ENCODE measurements around the gene SPINK8.
"Not testable (repeated sequence)": the region's sequence is repeated elsewhere in the genome, so short reads cannot be mapped to it uniquely, and the experiment has no call there.

SPINK8 gene

GRCh38 chr3:48333346-48334245 lies at the start of gene SPINK8:
TSS of gene SPINK8 (minus strand) at chr3:48333661. CDS start at chr3:48328341, 5,320 bp downstream.
- not testable (repeated sequence) for DNase-seq (ENCODE audit: low read depth in 2 of 2, low spot score in 1 of 2)

DNA sequence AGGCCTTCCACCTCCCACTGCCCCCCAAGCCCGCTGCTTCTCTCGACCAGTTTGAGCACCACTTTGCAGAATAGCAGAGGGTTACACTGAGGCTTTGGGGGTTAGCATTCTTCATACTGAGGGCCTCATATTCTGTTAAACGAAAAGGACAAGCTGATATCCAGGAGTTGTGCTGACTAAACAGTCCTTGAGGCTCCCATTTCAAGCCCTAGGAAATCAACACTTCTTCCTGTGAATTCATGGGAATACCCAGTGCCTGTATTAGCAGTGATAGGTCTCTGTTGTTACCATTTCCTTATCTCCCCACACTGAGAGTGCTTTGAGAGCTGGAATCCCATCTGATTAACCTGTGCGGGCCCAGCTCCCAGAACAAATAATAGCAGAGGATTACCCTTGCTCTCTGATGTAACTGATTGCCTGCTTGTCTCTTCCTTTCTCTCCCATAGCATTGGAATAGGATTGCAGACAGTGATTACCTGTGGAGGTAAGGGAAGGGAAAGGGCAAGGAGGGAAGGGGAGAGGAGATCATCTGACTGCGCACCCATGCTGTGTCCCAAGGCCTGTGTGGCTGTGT lies 39.5 kb upstream of the SPINK8 start:
- no peak for DNase-seq (ENCODE audit: low read depth in 2 of 2, low spot score in 1 of 2)

- DNase-seq (ENCODE audit: low read depth in 2 of 2, low spot score in 1 of 2): no peak
Observed at GRCh38 chr3:48372377-48372770, 38.9 kb upstream of the SPINK8 start.

GRCh38 chr3:48371651-48372376 lies 38.4 kb upstream of the SPINK8 start, which contains the start of gene FBXW12:
TSS of gene FBXW12 (plus strand) at chr3:48372219. CDS start at chr3:48372768, 549 bp downstream.
- no peak for DNase-seq (ENCODE audit: low read depth in 2 of 2, low spot score in 1 of 2)

DNA sequence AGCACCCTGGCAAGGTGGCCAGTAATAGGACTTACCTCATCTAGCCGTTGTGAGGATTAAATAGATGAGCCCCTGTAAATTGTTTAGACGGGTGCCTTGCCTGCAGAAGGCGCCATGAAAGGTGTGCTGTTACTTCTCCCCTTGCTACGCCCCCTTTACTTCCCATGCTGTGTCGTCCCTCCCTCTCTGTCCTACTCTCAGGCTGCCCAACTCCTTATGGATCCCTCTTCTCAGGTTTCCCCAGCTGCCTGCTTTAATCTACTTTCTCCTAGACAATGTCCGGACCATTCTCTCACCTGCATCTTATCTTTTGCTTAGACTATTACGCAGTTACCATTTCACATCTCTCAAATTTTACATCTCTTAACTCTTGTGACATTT lies 36.9 kb upstream of the SPINK8 start:
- DNase-seq (ENCODE audit: low read depth in 2 of 2, low spot score in 1 of 2): no peak

GRCh38 chr3:48369693-48370332 lies 36.4 kb upstream of the SPINK8 start:
- no peak for DNase-seq (ENCODE audit: low read depth in 2 of 2, low spot score in 1 of 2)

DNA sequence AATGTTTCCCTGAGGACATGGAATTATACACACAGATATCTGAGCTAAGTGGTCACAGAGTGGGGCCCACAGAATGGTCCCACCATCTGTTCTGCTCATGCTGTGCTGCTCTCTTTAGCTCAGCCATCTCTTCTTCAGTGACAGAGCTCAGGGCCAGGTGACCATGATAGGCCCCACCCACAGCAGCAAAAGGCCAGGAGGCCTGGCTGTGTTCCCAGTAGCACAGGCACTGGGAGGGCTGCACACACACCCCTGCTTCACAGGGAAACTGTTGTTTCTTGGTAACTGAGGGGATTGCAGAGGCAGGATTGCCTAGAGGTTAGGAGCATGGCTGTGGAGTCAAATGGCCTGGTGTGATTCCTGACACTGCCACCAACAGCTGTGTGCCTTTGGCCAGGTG lies 33.7 kb upstream of the SPINK8 start:
- DNase-seq (ENCODE audit: low read depth in 2 of 2, low spot score in 1 of 2): no peak

DNA sequence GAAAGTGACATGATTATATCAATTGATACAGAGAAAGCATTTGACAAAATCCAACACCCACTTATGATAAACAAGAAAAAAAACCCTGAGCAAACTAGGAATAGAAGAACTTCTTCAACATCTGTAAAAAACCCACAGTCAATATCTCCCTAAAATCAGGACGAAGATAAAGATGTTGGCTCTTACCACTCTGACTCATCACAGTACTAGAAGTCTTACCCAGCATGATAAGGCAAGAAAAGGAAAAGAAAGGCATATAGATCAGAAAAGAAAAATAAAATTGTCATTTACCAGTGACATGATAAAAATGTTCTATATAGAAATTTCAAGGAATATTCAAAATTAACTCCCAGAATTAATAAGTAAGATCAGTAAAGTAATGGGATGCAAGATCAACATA lies 31.4 kb upstream of the SPINK8 start:
- DNase-seq (ENCODE audit: low read depth in 2 of 2, low spot score in 1 of 2): no peak

DNA sequence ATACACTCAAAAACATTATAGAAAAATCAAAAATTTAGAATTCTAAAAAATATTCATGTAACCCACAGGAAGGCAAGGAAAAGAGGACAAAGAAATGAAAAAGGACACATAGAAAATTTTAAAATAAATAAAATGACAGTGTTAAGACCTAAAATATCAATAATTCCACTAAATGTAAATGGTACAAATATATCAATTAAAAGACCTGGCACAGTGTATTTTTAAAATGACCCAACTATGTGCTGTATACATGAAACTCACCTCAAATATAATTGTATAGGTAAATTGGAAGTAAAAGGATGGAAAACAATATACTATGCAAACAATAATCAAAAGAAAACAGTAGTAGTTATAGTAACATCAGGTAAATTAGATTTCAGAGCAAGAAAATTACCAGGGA lies 28.5 kb upstream of the SPINK8 start:
- DNase-seq (ENCODE audit: low read depth in 2 of 2, low spot score in 1 of 2): no peak

GRCh38 chr3:48356419-48356818 lies 23.0 kb upstream of the SPINK8 start:
- DNase-seq (ENCODE audit: low read depth in 2 of 2, low spot score in 1 of 2): no peak

GRCh38 chr3:48353987-48354386 lies 20.5 kb upstream of the SPINK8 start:
- DNase-seq (ENCODE audit: low read depth in 2 of 2, low spot score in 1 of 2): no peak

DNA sequence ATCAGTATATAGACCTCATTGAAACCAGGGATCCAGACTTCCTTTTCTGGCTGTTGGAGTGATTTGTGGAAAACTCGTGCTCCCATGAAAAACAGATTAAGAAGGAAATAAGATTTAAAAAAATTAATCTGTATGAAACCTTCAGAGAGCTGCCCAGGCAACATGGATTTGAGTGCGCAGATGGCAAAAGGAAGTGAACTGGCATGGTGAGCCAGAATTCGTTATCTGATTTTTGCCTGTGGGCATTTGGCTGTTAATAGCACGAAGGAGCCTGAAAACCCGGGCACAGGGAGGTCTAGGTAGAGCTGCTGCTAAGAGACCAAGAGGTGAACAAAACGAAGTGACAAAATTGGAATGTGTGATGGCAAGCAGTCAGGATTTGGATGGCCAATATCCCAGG lies 19.1 kb upstream of the SPINK8 start:
- no peak for DNase-seq (ENCODE audit: low read depth in 2 of 2, low spot score in 1 of 2)

- DNase-seq (ENCODE audit: low read depth in 2 of 2, low spot score in 1 of 2): no peak
Observed at GRCh38 chr3:48347500-48347899, 14.0 kb upstream of the SPINK8 start.

- DNase-seq (ENCODE audit: low read depth in 2 of 2, low spot score in 1 of 2): no peak
Observed at GRCh38 chr3:48345946-48346572, 12.6 kb upstream of the SPINK8 start.

GRCh38 chr3:48344867-48345507 lies 11.5 kb upstream of the SPINK8 start:
- DNase-seq (ENCODE audit: low read depth in 2 of 2, low spot score in 1 of 2): no peak

GRCh38 chr3:48343432-48343831 lies 10.0 kb upstream of the SPINK8 start:
- no peak for DNase-seq (ENCODE audit: low read depth in 2 of 2, low spot score in 1 of 2)

DNA sequence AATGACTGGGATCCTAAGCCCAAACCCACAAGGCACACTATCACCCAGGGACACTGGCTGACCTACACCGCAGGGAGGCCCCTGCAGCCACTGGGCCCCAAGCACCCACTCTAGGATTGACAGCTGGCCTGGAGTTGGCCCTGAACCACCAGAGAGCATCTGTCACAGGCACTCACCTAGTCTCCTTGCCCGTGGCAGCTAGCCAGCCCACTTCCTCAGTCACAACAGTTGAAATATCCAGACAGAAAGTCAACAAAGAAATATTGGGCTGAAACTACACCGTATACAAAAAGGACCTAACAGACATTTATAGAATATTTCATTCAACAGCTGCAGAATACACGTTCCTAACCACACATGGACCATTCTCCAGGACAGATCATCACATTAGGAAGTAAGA lies 5.2 kb upstream of the SPINK8 start:
- no peak for DNase-seq (ENCODE audit: low read depth in 2 of 2, low spot score in 1 of 2)

DNA sequence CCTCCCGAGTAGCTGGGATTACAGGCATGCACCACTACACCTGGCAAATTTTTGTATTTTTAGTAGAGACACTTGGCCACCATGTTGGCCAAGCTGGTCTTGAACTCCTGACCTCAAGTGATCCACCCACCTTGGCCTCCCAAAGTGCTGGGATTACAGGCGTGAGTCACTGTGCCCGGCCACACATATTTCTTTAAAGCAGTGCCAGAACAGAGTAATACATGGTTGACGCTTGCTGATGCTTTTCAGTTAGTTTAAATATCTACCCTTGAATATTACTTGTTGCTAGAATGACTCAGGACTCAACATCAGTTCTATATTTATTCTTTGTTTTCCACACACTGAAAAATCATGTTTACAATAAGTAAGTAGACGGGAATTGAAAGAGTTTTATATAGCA lies 4.1 kb upstream of the SPINK8 start:
- DNase-seq (ENCODE audit: low read depth in 2 of 2, low spot score in 1 of 2): not testable (repeated sequence)

DNA sequence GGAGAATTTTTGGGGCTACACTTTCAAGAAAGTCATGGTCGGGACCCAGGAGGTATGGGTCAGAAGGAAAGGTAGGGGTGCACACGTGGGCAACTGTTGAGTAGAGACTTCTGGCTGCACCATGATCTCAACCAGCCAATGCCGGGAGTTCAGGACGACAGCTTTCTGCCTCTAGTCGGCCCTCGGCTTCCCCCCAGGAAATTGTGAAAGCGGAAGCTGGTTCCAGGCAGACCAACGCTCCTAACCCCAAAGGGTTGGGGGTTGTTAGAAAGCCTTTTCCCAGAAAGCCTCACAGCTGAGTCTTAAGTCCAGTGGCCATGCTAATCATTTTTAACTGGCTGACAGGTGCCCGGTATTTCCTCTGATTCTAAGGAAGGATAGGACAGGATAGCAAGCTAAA lies 1.8 kb upstream of the SPINK8 start:
- not testable (repeated sequence) for DNase-seq (ENCODE audit: low read depth in 2 of 2, low spot score in 1 of 2)

GRCh38 chr3:48334605-48335004 lies 1.1 kb upstream of the SPINK8 start:
- no peak for DNase-seq (ENCODE audit: low read depth in 2 of 2, low spot score in 1 of 2)

Measured in stimulated activated CD8-positive, alpha-beta memory T cell treated with anti-CD3 and anti-CD28 coated beads, Interleukin-4, amount 100 ng/mL, for 4 hours (primary cell).